HCT116 (cell line): ENCODE data around the gene KCNQ1OT1. TPM values are rescaled to one million over a fixed set of nuclear protein-coding genes. Genes with fewer than 3 reads are reported as not detected.

Experiments
- ATAC-seq: fragments of 200-7000 bp; cut with Tn5 transposase; 2 replicates; pipeline ENCODE4 v1.9.1; 2020; ENCODE audit warnings: mild to moderate bottlenecking, moderate library complexity
- BruUV-seq: library from RNA; stranded (reverse); fragments of 400-500 nt; replicated peaks from 2 replicates; lab custom pipeline; 2021; lab: Mats Ljungman, UMichigan
- CTCF ChIA-PET: fragments of 300-600 bp; sonication (Branson Sonifier 250); formaldehyde crosslinking; loops from one replicate; lab custom pipeline; 2021; ENCODE audit warnings: antibody characterized with exemption; lab: Charles Lee
- POLR2A ChIA-PET: fragments of 300-600, 350-600 bp; sonication (Branson Sonifier 250); formaldehyde crosslinking; loops from one replicate; lab custom pipeline; 2021; ENCODE audit warnings: antibody characterized with exemption; lab: Charles Lee
- RAD21 ChIA-PET, 2 experiments: fragments of 300-600 bp; sonication (Branson Sonifier 250); formaldehyde crosslinking; loops; one replicate each; lab custom pipeline; 2023; ENCODE audit warnings: low total read pairs in 2 of 2; ENCODE audit not compliant: uncharacterized antibody in 2 of 2, unreplicated experiment in 2 of 2, low non-redundant PET in 1 of 2; lab: Charles Lee
- DNase-seq: peaks from one replicate; pipeline ENCODE4 v3.0.0-alpha.2; 2010; ENCODE audit warnings: low read depth, low spot score
- H2AFZ ChIP-seq: fragments of 200-600 bp; shearing (Covaris generic), sonication (generic); 2 replicates; pipeline ENCODE4 v1.6.1; 2017; ENCODE audit warnings: low read depth, mixed run types, mixed read lengths, antibody characterized with exemption, low read length; ENCODE audit not compliant: poor library complexity, severe bottlenecking
- H3K27ac ChIP-seq: 2 replicates; pipeline ENCODE4 v1.5.1; 2012; ENCODE audit warnings: low read depth, low read length
- H3K27me3 ChIP-seq: fragments of 200-600 bp; sonication (generic); 2 replicates; pipeline ENCODE4 v1.6.1; 2016; ENCODE audit warnings: mixed run types, low read length, mixed read lengths; ENCODE audit not compliant: insufficient read depth
- H3K36me3 ChIP-seq, 2 experiments: fragments of 200-500 bp in 1 of 2; fragments of 200-600 bp in 1 of 2; sonication (Bioruptor generic) in 1 of 2; sonication (generic) in 1 of 2; 2 replicates each; pipeline versions ENCODE4 v1.5.1 to v1.6.1; 2014 to 2016; ENCODE audit warnings: low read length in 2 of 2, inconsistent platforms in 1 of 2, mixed read lengths in 1 of 2, mixed run types in 1 of 2; ENCODE audit not compliant: insufficient read depth in 2 of 2, control insufficient read depth in 1 of 2
- H3K4me1 ChIP-seq, 2 experiments: fragments of 200-600 bp in 1 of 2; sonication (generic) in 1 of 2; 2 replicates each; pipeline versions ENCODE4 v1.5.1 to v1.6.1; 2012 to 2017; ENCODE audit warnings: low read length in 2 of 2, inconsistent platforms in 1 of 2, mild to moderate bottlenecking in 1 of 2, mixed read lengths in 1 of 2, mixed run types in 1 of 2, moderate library complexity in 1 of 2; ENCODE audit not compliant: insufficient read depth in 2 of 2, control insufficient read depth in 1 of 2
- H3K4me2 ChIP-seq: fragments of 200-600 bp; sonication (generic); 2 replicates; pipeline ENCODE4 v1.6.1; 2017; ENCODE audit warnings: mixed run types, low read length, mixed read lengths
- H3K4me3 ChIP-seq, 2 experiments: fragments of 200-600 bp in 1 of 2; sonication (generic) in 1 of 2; replicated peaks in 1 of 2; 2 replicates each; pipeline ENCODE4 v1.5.1; 2011 to 2016; ENCODE audit warnings: low read length in 2 of 2, control low read depth in 1 of 2, low read depth in 1 of 2, mild to moderate bottlenecking in 1 of 2, mixed read lengths in 1 of 2, mixed run types in 1 of 2
- H3K79me2 ChIP-seq: fragments of 200-600 bp; sonication (generic); 2 replicates; pipeline ENCODE4 v1.6.1; 2017; ENCODE audit warnings: mild to moderate bottlenecking, mixed run types, low read length, moderate library complexity, mixed read lengths; ENCODE audit not compliant: insufficient read depth
- H3K9ac ChIP-seq: fragments of 200-600 bp; sonication (generic); 2 replicates; pipeline ENCODE4 v1.6.1; 2016; ENCODE audit warnings: low read length, mixed read lengths
- H3K9me2 ChIP-seq: fragments of 200-600 bp; sonication (generic), shearing (Covaris generic); 2 replicates; pipeline ENCODE4 v1.6.1; 2017; ENCODE audit warnings: mixed run types, mild to moderate bottlenecking, moderate library complexity; ENCODE audit not compliant: insufficient read depth
- H3K9me3 ChIP-seq, 2 experiments: fragments of 200-500 bp in 1 of 2; fragments of 200-600 bp in 1 of 2; sonication (Bioruptor generic) in 1 of 2; sonication (generic) in 1 of 2; 2 replicates each; pipeline ENCODE4 v1.6.1; 2014 to 2017; ENCODE audit warnings: low read length in 2 of 2, mixed read lengths in 2 of 2, inconsistent platforms in 1 of 2, low read depth in 1 of 2, mild to moderate bottlenecking in 1 of 2, mixed run types in 1 of 2, moderate library complexity in 1 of 2; ENCODE audit not compliant: control insufficient read depth in 1 of 2, insufficient read depth in 1 of 2
- H4K20me1 ChIP-seq: fragments of 200-600 bp; sonication (generic), shearing (Covaris generic); 2 replicates; pipeline ENCODE4 v1.6.1; 2017; ENCODE audit warnings: mixed run types, mild to moderate bottlenecking, moderate library complexity; ENCODE audit not compliant: insufficient read depth
- CBX3 ChIP-seq: IDR thresholded peaks from 2 replicates; pipeline ENCODE4 v1.6.1; 2012; ENCODE audit warnings: low read depth
- CEBPB ChIP-seq: IDR thresholded peaks from 2 replicates; pipeline ENCODE4 v1.6.1; 2012; ENCODE audit warnings: low read depth
- EGR1 ChIP-seq: IDR thresholded peaks from 2 replicates; pipeline ENCODE4 v1.6.1; 2012; ENCODE audit warnings: low read depth
- ELF1 ChIP-seq: IDR thresholded peaks from 2 replicates; pipeline ENCODE4 v1.6.1; 2012; ENCODE audit warnings: low read depth, borderline replicate concordance
- EZH2 ChIP-seq: fragments of 200-600 bp; sonication (generic); IDR thresholded peaks from 2 replicates; pipeline ENCODE4 v1.6.1; 2017; ENCODE audit warnings: antibody characterized with exemption, mixed run types
- EZH2phosphoT487 ChIP-seq: fragments of 200-600 bp; IDR thresholded peaks from 2 replicates; pipeline ENCODE4 v1.6.1; 2018; ENCODE audit warnings: antibody characterized with exemption, borderline replicate concordance
- FOSL1 ChIP-seq: IDR thresholded peaks from 2 replicates; pipeline ENCODE4 v1.6.1; 2012; ENCODE audit warnings: low read depth
- POLR2A ChIP-seq: IDR thresholded peaks from 2 replicates; pipeline ENCODE4 v1.7.0; 2011; ENCODE audit warnings: borderline replicate concordance; ENCODE audit not compliant: insufficient read depth, insufficient read length; ENCODE audit errors: extremely low read depth
- RAD21 ChIP-seq: IDR thresholded peaks from 2 replicates; pipeline ENCODE4 v1.6.1; 2012; ENCODE audit warnings: low read depth, mild to moderate bottlenecking
- SIN3A ChIP-seq: IDR thresholded peaks from 2 replicates; pipeline ENCODE4 v1.6.1; 2012; ENCODE audit warnings: low read depth
- SP1 ChIP-seq: IDR thresholded peaks from 2 replicates; pipeline ENCODE4 v1.6.1; 2012; ENCODE audit warnings: low read depth
- SRF ChIP-seq: IDR thresholded peaks from 2 replicates; pipeline ENCODE4 v1.6.1; 2012; ENCODE audit warnings: low read depth
- ZFX ChIP-seq: fragments of 450-650 bp; IDR thresholded peaks from 2 replicates; pipeline ENCODE4 v1.6.1; 2017
- intact Hi-C: fragments of 100-400 bp; cut with micrococcal nuclease; formaldehyde crosslinking; loops from 2 replicates; pipeline ENCODE4 v1.10.0; 2022
- total RNA-seq: library from RNA; stranded (reverse); gene quantifications from one replicate; pipeline ENCODE4 v1.2.1, GENCODE V29; 2021; ENCODE audit not compliant: unreplicated experiment
- TF ChIP-seq, protein P1 (sequence below), 3 experiments: fragments of 200-600 bp in 1 of 3; sonication (generic) in 1 of 3; IDR thresholded peaks in 2 of 3; conservative IDR thresholded peaks in 1 of 3; 2 replicates each; pipeline ENCODE4 v1.5.1; 2012 to 2017; ENCODE audit warnings: low read depth in 2 of 3, low read length in 2 of 3, antibody characterized with exemption in 1 of 3, borderline replicate concordance in 1 of 3, control low read depth in 1 of 3, mild to moderate bottlenecking in 1 of 3, mixed read lengths in 1 of 3, mixed run types in 1 of 3, moderate library complexity in 1 of 3; ENCODE audit not compliant: insufficient read depth in 1 of 3
- TF ChIP-seq, protein P2 (sequence below): IDR thresholded peaks from 2 replicates; pipeline ENCODE4 v1.6.1; 2012
- TF ChIP-seq, protein P3 (sequence below): IDR thresholded peaks from 2 replicates; pipeline ENCODE4 v1.6.1; 2012
- TF ChIP-seq, protein P4 (sequence below): IDR thresholded peaks from 2 replicates; pipeline ENCODE4 v1.6.1; 2012; ENCODE audit warnings: low read depth
- TF ChIP-seq, protein P5 (sequence below): IDR thresholded peaks from 2 replicates; pipeline ENCODE4 v1.6.1; 2011; ENCODE audit warnings: mild to moderate bottlenecking, low read length, moderate library complexity; ENCODE audit not compliant: insufficient replicate concordance; ENCODE audit errors: extremely low read depth

Gene KCNQ1OT1
- total RNA-seq, 1 experiment from 2014 or later, result 1.1 TPM

DNA sequence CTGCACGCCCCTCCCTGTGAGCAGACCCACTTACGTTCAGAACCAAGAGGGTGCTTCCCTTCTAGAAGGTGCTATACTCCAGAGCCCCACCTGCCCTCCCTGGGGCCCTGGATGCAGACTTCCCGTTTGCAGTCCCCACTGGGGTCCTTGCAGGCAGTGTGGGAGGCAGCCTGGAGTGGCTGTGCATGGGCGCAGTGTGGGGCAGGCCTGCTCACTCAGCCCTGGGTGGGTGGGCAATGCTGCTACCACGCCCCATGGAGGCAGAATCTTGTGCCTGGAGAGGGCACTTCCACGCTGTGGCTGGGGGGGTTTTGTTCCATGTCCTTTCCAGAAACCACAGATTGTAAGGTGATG lies 116.2 kb downstream of the KCNQ1OT1 start:
- no peak for TF ChIP-seq SRF
- TF ChIP-seq, protein P1, sequence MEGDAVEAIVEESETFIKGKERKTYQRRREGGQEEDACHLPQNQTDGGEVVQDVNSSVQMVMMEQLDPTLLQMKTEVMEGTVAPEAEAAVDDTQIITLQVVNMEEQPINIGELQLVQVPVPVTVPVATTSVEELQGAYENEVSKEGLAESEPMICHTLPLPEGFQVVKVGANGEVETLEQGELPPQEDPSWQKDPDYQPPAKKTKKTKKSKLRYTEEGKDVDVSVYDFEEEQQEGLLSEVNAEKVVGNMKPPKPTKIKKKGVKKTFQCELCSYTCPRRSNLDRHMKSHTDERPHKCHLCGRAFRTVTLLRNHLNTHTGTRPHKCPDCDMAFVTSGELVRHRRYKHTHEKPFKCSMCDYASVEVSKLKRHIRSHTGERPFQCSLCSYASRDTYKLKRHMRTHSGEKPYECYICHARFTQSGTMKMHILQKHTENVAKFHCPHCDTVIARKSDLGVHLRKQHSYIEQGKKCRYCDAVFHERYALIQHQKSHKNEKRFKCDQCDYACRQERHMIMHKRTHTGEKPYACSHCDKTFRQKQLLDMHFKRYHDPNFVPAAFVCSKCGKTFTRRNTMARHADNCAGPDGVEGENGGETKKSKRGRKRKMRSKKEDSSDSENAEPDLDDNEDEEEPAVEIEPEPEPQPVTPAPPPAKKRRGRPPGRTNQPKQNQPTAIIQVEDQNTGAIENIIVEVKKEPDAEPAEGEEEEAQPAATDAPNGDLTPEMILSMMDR (IDR thresholded peaks at IDR 0.05 in 2 of 3, conservative IDR thresholded peaks at IDR 0.05 in 1 of 3; ENCODE audit: borderline replicate concordance in 1 of 3, insufficient read depth in 1 of 3, low read depth in 2 of 3, low read length in 2 of 3), result no peak
- no peak for TF ChIP-seq POLR2A
- TF ChIP-seq, protein P2, sequence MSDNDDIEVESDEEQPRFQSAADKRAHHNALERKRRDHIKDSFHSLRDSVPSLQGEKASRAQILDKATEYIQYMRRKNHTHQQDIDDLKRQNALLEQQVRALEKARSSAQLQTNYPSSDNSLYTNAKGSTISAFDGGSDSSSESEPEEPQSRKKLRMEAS, result no peak
- no peak for TF ChIP-seq EZH2
- TF ChIP-seq ZFX, result no peak
- no peak for TF ChIP-seq RAD21
- TF ChIP-seq SIN3A, result no peak
- TF ChIP-seq, protein P3, sequence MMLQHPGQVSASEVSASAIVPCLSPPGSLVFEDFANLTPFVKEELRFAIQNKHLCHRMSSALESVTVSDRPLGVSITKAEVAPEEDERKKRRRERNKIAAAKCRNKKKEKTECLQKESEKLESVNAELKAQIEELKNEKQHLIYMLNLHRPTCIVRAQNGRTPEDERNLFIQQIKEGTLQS, result no peak
- no peak for TF ChIP-seq EZH2phosphoT487
- no peak for TF ChIP-seq CEBPB
- TF ChIP-seq CBX3, result no peak
- no peak for TF ChIP-seq EGR1
- TF ChIP-seq, protein P4, sequence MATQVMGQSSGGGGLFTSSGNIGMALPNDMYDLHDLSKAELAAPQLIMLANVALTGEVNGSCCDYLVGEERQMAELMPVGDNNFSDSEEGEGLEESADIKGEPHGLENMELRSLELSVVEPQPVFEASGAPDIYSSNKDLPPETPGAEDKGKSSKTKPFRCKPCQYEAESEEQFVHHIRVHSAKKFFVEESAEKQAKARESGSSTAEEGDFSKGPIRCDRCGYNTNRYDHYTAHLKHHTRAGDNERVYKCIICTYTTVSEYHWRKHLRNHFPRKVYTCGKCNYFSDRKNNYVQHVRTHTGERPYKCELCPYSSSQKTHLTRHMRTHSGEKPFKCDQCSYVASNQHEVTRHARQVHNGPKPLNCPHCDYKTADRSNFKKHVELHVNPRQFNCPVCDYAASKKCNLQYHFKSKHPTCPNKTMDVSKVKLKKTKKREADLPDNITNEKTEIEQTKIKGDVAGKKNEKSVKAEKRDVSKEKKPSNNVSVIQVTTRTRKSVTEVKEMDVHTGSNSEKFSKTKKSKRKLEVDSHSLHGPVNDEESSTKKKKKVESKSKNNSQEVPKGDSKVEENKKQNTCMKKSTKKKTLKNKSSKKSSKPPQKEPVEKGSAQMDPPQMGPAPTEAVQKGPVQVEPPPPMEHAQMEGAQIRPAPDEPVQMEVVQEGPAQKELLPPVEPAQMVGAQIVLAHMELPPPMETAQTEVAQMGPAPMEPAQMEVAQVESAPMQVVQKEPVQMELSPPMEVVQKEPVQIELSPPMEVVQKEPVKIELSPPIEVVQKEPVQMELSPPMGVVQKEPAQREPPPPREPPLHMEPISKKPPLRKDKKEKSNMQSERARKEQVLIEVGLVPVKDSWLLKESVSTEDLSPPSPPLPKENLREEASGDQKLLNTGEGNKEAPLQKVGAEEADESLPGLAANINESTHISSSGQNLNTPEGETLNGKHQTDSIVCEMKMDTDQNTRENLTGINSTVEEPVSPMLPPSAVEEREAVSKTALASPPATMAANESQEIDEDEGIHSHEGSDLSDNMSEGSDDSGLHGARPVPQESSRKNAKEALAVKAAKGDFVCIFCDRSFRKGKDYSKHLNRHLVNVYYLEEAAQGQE, result no peak
- no peak for TF ChIP-seq FOSL1
- no peak for TF ChIP-seq SP1
- no peak for TF ChIP-seq ELF1
- TF ChIP-seq, protein P5, sequence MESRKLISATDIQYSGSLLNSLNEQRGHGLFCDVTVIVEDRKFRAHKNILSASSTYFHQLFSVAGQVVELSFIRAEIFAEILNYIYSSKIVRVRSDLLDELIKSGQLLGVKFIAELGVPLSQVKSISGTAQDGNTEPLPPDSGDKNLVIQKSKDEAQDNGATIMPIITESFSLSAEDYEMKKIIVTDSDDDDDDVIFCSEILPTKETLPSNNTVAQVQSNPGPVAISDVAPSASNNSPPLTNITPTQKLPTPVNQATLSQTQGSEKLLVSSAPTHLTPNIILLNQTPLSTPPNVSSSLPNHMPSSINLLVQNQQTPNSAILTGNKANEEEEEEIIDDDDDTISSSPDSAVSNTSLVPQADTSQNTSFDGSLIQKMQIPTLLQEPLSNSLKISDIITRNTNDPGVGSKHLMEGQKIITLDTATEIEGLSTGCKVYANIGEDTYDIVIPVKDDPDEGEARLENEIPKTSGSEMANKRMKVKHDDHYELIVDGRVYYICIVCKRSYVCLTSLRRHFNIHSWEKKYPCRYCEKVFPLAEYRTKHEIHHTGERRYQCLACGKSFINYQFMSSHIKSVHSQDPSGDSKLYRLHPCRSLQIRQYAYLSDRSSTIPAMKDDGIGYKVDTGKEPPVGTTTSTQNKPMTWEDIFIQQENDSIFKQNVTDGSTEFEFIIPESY, result no peak
- H3K9me3 ChIP-seq, result no peaks in the 10 kb centered on the region
- H3K27me3 ChIP-seq, result no peaks in the 10 kb centered on the region
- H3K4me3 ChIP-seq, result no peak overlapping the region
- CTCF ChIA-PET, result no interaction called here
- H4K20me1 ChIP-seq, result no peaks in the 10 kb centered on the region
- H3K4me1 ChIP-seq, result 0 out of 4 replicates have a peak, but pooled peaks cover 0 to 4% of the 10 kb centered on the region in 2 experiments
- no peaks in the 10 kb centered on the region for H3K9me2 ChIP-seq
- POLR2A ChIA-PET, result no interaction called here
- no peak overlapping the region for H3K27ac ChIP-seq
- no peak for DNase-seq
- no peaks in the 10 kb centered on the region for H3K36me3 ChIP-seq
- H2AFZ ChIP-seq, result no peak overlapping the region
- no peak overlapping the region for H3K9ac ChIP-seq
- RAD21 ChIA-PET, result no interaction called here
- H3K4me2 ChIP-seq, result no peak overlapping the region
- intact Hi-C loops, result no loop called here
- ATAC-seq, result no peak; the same call in 1 of the 2 replicates
- no TSS peak for BruUV-seq
- H3K79me2 ChIP-seq, result no peaks in the 10 kb centered on the region
